GM19395 (cell line): Measurements from ENCODE around the gene HM13.
A peak's percentile ranks its signal among the peaks of the same experiment; 100 is the strongest.
"Not testable (repeated sequence)": the region's sequence is repeated elsewhere in the genome, so short reads cannot be mapped to it uniquely, and the experiment has no call there.

ENCODE experiments used
- ATAC-seq: cut with Tn5 transposase; IDR thresholded peaks from one replicate; pipeline ENCODE4 v1.9.1; 2021; ENCODE audit warnings: mild to moderate bottlenecking, moderate library complexity; ENCODE audit not compliant: unreplicated experiment

The HM13 gene

DNA sequence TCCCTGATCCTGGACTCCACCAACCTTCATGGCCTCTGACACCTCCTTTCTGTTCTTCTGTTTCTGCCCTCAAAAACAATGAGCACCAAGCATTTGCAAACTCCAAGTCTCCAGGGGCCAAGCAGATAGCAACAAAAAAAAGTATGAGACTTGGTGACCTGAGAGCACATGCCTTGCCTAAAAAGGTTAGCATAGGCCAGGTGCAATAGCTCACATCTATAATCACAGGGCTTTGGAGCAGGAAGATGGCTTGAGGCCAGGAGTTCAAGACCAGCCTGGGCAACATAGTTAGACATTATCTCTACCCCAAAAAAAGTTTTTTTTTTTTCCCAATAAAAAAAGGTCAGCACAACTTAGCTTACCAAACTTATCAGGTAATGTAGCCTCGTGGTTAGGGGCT lies 13.7 kb upstream of the HM13 start:
- no peak for ATAC-seq

DNA sequence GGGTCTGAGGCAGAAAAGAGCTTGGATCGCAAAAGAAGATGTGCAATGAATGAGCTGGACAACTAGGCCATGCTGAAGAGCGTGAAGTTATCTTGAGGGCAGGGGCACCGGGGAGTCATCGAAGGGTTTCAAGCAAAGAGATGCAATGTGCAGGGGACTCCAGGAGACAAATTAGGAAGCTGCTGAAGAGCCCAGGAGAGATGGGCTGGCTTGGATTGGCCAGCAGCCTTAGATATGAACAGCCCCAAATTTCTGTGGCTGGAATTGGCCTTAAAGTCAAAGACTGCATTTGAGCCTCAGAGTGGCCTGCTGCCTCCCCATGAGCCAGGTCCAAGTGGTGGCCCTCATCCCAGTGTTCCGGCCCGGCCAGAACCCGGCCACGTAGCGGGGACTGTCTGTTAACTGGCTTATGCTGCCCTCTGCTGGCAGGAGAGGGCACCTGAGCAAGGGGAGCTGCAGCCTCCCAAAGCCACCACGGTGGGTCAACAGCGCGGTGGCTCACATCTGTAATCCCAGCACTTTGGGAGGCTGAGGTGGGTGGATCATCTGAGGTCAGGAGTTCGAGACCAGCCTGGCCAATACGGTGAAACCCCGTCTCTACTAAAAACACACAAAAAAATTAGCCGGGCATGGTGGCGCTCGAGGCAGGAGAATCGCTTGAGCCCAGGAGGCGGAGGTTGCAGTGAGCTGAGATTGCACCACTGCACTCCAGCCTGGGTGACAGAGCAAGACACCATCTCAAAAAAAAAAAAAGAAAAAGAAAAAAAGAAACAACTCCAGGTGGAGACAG lies 11.2 kb upstream of the HM13 start:
- peak; percentile 97 for ATAC-seq

DNA sequence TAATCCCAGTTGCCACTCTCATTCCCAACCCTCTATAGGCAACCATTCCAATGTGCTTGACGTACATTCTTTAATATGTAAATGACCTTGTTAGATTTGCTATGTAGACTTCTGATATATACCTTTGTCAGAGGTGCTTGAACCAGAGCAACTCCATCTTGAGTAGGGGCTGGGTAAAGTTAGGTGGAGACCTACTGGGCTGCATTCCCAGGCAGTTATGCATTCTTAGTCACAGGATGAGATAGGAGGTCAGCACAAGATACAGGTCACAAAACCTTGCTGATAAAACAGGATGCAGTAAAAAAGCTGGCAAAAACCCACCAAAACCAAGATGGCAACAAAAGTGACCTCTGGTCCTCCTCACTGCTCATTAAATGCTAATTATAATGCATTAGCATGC lies 8.3 kb upstream of the HM13 start:
- ATAC-seq: no peak

DNA sequence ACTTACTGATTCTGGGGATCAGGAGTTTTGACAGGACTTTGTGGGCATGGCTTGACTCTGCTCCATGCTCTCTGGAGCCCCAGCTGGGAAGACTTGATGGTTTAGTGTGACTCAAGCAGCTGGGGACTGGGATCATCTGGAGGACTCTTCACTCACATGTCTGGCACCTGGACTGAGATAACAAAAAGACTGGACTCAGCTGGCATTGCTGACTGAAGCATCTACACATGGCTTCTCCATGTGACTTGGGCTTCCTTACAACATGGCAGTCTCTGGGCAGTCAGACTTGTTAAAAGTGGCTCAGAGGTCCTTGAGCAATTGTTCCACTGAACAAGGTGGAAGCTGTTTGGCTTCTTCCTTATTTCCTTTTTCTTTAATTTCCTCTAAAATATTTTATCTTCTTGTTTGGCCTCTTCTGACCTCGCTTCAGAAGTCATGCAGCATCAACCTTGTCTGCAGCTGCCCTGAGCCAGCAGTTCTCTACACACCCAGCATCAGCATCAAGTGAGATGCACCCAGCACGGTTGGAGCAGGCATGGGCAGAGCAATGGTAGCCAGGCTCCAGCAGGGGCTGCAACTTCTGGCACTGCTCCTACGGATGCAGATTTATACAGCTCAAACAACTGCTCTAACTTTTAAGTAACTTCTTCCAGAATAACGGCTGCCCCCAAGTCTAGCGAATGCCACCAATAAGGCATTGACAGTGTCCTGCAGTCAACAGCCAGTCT lies 5.6 kb upstream of the HM13 start:
- ATAC-seq: no peak

DNA sequence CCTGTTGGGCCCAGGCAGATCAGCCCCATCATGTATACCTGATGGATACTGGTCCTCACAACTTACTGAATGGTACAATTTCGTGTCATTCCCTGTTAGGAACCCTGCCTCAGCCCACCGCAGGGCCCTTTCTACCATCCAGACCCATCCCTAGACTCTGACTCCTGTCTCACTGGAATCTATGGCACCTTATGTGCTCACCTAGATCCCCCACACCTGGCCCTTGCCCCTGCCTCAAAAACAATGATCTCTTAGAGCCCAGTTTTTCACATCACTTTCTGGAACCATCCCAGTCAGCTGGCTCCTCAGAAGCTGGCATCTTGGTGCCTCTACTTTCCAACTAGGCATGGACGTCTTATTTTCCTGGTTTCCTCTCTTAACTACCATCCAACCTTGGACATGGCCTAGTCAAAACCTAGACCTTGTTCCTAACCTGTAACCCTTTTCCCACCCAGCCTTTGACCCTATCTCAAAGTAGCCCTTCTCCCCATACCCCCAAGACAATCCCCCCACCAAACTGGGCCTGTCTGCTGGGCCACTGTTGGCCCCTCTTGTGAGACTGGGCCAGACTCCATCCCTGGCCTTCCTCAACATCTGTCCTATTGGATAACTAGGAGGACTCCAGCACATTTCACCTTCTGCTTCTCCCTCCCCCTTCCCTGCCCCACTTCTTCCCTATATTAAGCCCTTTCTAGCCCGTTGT lies 981 bp downstream of the HM13 start:
- ATAC-seq: no peak

DNA sequence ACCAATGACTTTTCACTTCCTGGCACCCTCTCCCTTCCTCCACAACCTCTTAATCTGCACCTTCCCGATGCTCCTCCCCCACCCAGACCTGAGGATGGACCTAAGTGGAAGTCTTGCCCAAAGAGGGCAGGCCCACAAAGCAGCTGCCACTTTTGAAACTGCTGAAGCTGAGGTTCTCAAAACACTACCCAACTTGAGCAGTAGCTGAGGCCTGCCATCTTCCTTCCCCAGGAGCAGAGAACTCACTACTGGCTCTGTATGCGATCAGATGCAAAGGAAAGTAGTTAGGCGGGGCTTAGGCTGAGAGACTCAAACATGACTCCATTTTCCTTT lies 1.5 kb downstream of the HM13 start:
- no peak for ATAC-seq

DNA sequence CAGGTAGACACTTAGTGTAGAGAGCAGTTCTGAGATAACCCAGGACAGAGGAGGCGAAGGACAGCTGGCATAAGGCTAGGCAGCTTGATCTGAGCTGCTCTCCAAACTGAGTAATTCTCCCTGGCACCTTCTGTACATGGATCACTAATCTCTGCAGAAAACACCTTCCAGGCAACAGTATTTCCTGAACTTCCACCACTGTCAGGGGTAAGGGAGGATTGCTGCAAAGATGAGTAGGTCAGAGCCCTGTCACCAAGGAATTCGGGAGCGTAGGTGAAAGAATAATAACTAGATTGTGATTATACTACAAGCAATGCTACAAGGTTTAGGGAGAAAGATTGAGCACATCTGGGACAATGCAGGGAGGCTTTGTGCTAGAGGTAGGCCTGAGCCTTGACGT lies 1.9 kb downstream of the HM13 start:
- ATAC-seq: no peak

DNA sequence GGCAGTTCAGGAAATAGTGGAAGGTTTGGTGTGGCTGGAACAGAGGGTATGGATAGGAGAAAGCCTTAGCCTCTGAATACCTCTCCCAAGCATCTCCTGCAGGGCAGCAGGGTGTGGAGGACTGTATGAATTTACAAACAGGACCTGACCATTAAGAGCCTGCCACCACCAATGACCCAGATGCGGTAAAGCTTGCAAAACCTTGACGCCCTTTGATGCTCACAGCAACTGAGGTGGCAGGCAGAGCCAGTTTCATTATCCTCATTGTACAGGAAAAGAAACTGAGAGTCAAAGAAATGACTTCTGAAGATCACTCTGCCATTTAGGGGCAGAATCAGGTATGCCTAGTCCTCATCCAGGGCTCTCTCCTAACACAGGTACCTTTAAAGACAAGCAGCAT lies 2.4 kb downstream of the HM13 start:
- ATAC-seq: no peak

DNA sequence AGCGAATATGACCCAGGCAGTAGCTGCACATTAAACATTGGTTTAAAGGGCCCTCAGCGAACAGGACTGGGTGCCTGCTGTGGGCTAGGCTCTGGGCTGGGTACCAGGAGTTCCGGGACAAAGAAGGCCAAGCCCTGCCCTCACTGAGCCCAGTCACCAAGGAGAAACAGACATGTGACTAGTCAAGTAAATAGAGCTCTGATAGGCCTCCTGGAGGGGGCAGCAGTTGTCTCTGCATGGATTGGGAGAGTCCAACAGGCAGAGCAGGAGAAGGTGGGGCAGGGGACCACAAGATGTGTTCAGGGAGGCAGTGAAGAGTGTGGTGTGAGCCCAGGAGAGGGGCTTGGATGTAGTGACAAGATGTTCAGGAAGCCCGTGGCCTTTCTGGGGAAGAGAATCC lies 3.1 kb downstream of the HM13 start:
- no peak for ATAC-seq

DNA sequence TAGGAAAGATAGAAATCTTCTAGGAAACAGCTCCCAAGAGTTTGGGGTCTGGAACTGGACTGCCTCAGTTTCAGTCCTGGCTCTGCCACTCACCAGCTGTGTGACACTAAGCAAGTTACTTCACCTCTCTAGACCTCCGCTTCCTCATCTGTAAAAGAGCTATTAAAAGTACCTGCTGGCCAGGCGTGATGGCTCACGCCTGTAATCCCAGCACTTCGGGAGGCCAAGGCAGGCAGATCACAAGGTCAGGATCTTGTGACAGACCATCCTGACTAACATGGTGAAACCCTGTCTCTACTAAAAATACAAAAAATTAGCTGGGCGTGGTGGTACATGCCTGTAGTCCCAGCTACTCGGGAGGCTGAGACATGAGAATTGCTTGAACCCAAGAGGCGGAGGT lies 7.0 kb downstream of the HM13 start:
- not testable (repeated sequence) for ATAC-seq

DNA sequence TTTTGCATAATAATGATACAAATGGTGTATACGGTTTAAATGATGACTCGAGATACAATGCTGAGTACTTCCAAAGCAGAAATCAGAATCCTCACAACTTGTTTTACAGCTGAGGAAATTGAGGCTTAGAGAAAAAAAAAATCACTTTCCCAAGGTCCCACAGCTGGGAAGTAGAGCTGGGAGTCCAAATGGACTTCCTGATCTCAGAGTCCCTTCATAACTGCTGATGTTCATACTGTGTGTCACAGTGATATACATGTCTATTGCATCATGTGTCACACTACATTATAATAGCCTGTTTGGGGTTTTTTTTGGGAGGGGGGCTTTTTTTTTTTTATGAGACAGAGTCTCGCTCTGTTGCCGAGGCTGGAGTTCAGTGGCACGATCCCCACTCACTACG lies 8.5 kb downstream of the HM13 start:
- no peak for ATAC-seq

DNA sequence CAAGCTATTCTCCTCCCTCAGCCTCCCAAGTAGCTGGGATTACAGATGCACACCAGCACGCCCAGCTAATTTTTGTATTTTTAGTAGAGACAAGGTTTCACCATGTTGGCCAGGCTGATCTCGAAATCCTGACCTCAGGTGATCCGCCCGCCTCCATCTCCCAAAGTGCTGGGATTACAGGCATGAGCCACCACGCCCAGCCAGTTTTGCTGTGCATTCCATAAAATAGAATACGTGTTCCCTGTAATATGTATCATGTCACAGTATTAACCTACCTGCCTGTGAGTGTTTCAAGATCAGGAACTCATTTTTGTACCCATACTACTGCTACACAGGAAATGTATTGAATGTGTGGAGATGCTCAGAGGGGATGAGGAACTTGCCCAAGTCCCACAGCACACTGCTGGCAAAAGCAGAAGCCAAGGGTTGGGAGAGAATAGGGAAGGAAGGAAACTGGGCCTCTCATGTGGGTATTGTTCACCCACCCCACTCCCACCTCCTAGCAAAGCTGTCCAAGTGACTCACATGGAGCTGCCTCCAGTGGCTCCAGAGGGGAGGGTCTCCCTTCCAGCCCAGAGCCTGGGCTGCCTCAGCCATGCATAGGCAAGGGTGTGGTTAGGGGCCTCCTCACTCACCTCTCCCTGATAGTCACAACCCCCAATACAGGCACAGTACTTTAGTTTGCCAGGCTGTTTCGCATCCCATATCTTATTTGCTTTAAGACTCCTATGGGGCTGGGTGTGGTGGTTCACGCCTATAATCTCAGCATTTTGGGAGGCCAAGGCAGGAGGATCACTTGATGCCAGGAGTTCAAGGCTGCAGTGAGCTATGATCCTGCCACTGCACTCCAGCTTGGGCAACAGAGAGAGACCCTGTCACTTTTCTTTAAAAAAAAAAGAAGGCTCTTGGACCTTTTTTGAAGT lies 9.4 kb downstream of the HM13 start:
- no peak for ATAC-seq

DNA sequence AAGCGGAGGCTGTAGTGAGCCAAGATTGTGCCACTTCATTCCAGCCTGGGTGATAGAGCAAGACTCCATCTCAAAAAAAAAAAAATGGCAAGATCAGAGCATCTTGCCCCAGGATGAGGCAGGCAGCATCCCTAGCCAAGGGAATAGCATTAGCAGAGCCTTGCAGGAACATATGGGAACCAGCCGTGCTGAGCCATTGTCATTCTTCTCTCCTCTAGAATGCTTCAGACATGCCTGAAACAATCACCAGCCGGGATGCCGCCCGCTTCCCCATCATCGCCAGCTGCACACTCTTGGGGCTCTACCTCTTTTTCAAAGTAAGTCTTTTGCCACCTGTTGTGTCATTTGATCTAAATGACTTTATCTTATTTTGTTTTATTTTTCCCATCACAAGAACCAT lies 13.0 kb downstream of the HM13 start:
- ATAC-seq: no peak

DNA sequence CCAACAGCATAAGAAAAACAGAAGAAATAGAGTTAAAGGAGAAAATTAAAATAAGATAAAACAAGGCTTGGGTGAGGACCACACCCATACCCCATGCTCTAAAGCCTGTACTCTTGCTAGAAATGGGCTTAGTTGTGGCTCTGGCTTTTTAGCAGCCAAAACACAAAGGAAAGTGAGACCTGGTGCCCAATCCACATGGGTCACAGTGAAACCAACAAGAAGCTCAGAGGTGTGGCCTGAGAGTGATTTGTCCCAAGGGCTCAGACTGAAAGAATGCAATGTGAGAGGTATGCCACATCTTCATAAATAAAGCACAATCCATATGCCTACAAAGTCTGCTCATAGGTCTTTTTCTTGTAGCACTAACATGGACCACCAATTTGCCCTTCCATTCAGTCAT lies 21.1 kb downstream of the HM13 start:
- no peak for ATAC-seq

DNA sequence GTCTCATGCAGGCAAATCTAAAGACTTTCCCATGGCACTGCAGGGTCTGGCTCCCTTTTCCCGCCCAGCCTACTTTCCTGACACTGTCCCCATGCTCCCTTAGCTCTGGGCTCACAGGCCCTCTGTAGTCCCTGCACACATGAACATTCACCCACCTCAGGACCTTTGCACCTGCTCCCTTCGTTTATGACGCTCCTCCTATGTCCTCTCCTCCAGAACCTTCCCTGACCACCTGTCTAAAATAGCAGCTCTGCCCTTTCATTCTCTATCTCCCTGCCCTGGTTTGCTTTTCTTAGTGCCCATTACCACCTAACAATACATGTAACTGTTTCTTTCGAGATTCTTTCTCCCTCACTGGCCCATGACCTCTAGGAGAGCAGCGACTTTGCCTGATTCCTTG lies 22.3 kb downstream of the HM13 start:
- ATAC-seq: no peak

DNA sequence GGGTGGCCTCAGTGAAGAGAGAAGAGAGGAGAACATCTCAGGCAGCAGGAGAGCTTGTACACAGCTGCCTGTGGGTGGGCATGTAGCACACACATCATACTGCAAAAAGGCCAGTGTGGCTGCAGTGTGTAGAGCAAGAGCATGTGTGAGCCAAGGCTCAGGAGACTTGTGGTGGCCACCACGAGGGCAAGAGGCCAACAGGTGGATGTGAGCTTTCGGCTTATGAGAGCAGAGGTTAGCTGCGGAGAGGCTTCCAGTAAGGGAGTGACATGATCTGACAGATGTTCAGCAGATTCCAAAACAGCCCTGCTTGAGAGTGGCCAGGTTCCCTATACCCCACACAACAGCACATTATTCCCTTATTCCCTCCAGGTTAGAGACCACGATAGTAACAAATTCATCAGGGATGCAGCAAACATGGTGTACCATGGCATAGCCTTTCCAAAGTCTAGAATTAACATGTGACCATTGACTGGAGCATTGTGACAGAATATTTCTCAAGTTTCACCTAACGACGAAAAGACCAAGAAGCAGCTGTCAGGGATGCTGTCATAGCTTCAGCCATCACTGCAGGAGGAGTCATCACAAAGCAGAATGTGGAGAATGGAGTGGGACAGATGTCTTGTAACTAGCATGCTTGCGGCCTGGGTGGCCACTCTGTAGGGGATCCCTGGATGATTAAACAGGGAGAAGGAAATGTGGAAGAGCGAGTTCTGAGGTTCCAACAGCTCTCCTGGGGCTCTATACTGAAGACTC lies 23.1 kb downstream of the HM13 start:
- ATAC-seq: no peak

DNA sequence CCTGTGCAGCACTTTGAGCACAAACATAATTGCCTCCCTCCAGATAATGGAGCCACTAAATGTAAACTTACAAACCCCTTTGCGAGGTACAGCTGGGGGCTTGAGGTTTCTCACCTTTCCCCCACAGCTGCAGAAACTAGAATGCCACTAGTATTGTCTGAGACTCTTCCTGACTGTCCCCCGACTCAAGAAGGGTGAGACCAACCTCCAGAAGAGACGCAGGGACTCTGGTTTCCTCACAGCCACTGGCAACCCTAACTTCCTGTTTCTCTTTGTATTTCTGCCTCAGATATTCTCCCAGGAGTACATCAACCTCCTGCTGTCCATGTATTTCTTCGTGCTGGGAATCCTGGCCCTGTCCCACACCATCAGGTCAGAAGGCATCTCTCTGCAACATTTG lies 23.6 kb downstream of the HM13 start:
- ATAC-seq: no peak

DNA sequence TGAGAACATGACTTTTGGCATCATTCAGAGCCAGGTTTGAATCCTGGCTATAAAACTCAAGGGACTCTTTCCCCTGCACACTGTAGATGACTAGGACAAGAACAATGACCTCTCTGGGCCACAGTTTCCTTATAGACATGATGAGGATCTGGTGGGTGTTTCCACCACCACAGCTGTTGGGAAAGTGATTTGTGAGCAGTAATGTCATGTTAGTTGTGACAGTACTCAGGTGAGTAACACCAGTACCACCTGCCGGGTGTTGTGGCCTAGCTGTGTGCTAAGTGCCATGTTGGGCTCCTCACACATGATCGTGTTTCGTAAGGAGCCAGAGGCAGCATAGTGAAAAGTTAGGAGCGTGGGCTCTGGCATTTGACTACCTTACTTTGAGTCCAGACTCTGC lies 24.1 kb downstream of the HM13 start:
- no peak for ATAC-seq

DNA sequence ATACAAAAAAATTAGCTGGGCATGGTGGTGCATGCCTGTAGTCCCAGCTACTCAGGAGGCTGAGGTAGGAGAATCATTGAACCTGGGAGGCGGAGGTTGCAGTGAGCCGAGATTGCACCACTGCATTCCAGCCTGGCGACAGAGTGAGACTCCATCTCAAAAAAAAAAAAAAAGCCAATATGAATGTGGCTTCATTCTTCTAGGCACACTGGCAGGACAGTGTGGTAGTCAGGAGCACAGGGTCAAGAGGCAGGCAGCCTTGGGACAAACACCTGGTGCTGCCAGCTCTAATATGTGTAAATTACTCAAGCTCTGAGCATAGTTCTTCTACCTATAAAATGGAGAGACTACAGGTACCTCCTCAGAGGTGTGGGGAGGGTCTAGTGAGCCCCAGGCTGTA lies 25.4 kb downstream of the HM13 start:
- not testable (repeated sequence) for ATAC-seq

DNA sequence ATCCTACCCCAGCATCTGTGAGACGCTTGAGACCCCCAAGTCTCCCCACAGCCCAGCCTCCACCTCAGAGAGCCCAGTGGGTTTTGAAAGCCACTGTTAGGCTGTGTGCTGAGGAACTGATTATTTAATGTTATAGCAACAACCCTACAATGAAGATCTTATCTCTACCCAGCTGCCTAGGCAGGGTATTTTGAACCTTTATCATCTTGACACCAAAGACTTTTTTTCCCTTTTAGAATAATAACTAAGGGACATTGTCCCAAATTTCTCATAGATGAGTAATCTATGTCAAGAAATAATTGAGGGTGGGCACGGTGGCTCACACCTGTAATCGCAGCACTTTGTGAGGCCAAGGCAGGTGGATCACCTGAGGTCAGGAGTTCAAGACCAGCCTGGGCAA lies 26.2 kb downstream of the HM13 start:
- ATAC-seq: no peak
